Lower lobe of right lung (tissue), 2 donors: ENCODE measurements around the gene DHRSX. TPM values are rescaled to one million over a fixed set of nuclear protein-coding genes. Genes with fewer than 3 reads are reported as not detected.

ENCODE experiments used
- ATAC-seq, 2 donors: fragments of 200-7000 bp; cut with Tn5 transposase; one replicate each; pipeline ENCODE4 v1.9.1; 2020 to 2022; ENCODE audit warnings: mild to moderate bottlenecking in 2 of 2, moderate library complexity in 2 of 2
- DNase-seq: peaks from one replicate; pipeline ENCODE4 v3.0.0-alpha.2; 2020
- H3K27ac ChIP-seq: fragments of 200-600 bp; one replicate; pipeline ENCODE4 v1.8.0; 2022
- H3K27me3 ChIP-seq: fragments of 200-600 bp; one replicate; pipeline ENCODE4 v1.8.0; 2022; ENCODE audit warnings: low read depth
- H3K36me3 ChIP-seq: fragments of 200-600 bp; one replicate; pipeline ENCODE4 v1.8.0; 2022; ENCODE audit warnings: mild to moderate bottlenecking
- H3K4me1 ChIP-seq: fragments of 200-600 bp; one replicate; pipeline ENCODE4 v1.8.0; 2022
- H3K4me3 ChIP-seq: fragments of 200-600 bp; one replicate; pipeline ENCODE4 v1.8.0; 2022; ENCODE audit warnings: mild to moderate bottlenecking
- H3K9me3 ChIP-seq: fragments of 200-600 bp; one replicate; pipeline ENCODE4 v1.8.0; 2022
- CTCF ChIP-seq: fragments of 200-600 bp; IDR thresholded peaks from one replicate; pipeline ENCODE4 v1.8.0; 2022; ENCODE audit warnings: antibody characterized with exemption, mild to moderate bottlenecking
- intact Hi-C: fragments of 100-400 bp; cut with DNase I; formaldehyde crosslinking; loops from one replicate; pipeline ENCODE4 v1.11.0; 2022
- total RNA-seq: library from RNA; stranded (reverse); fragmentation: NEBNext Ultra II Directional; extraction: Animal tissue kit (Norgen Biotek cat#: 25700); gene quantifications from one replicate; pipeline ENCODE4 v1.2.1, GENCODE V29; 2021
- donor health status: DM: no; HTN: yes; CAD: no; lungs with severe emphysema.

Gene DHRSX
- total RNA-seq, 1 donor from 2014 or later = 31.9 TPM

GRCh38 chrX:2376166-2376565, 124.6 kb downstream of the DHRSX start:
- Histone ChIP-seq H3K4me3 (no peak overlapping the region), H3K9me3 (no peaks in the 10 kb centered on the region), H3K4me1 (no peaks in the 10 kb centered on the region), H3K27ac (no peak overlapping the region), H3K27me3 (no peaks in the 10 kb centered on the region), H3K36me3 (no peaks in the 10 kb centered on the region)
- no peak for TF ChIP-seq CTCF
- no peak for ATAC-seq
- intact Hi-C loops = no loop called here
- DNase-seq = no peak

- no peak for TF ChIP-seq CTCF
- no peaks in the 10 kb centered on the region for H3K4me1 ChIP-seq
- no peak for ATAC-seq
- H3K9me3 ChIP-seq = no peaks in the 10 kb centered on the region
- intact Hi-C loops = no loop called here
- DNase-seq = no peak
- H3K4me3 ChIP-seq = no peak overlapping the region
- no peaks in the 10 kb centered on the region for H3K36me3 ChIP-seq
- H3K27ac ChIP-seq = no peak overlapping the region
- H3K27me3 ChIP-seq = no peaks in the 10 kb centered on the region
Observed at GRCh38 chrX:2374086-2374485, 126.7 kb downstream of the DHRSX start.

- no peak for TF ChIP-seq CTCF
- Histone ChIP-seq H3K36me3 (no peaks in the 10 kb centered on the region), H3K27me3 (no peaks in the 10 kb centered on the region), H3K27ac (no peak overlapping the region), H3K4me3 (no peak overlapping the region), H3K4me1 (no peaks in the 10 kb centered on the region), H3K9me3 (no peaks in the 10 kb centered on the region)
- DNase-seq = no peak
- ATAC-seq = no peak
- intact Hi-C loops = no loop called here
Observed at GRCh38 chrX:2373615-2374014, 127.2 kb downstream of the DHRSX start.

GRCh38 chrX:2371026-2371711, 129.6 kb downstream of the DHRSX start:
- Histone ChIP-seq H3K27ac (no peak overlapping the region), H3K9me3 (no peaks in the 10 kb centered on the region), H3K36me3 (no peaks in the 10 kb centered on the region), H3K4me1 (no peaks in the 10 kb centered on the region), H3K4me3 (no peak overlapping the region), H3K27me3 (no peaks in the 10 kb centered on the region)
- ATAC-seq = no peak
- intact Hi-C loops = no loop called here
- TF ChIP-seq CTCF = no peak
- DNase-seq = no peak

GRCh38 chrX:2370456-2370855, 130.3 kb downstream of the DHRSX start:
- intact Hi-C loops = no loop called here
- H3K36me3 ChIP-seq = no peaks in the 10 kb centered on the region
- no peaks in the 10 kb centered on the region for H3K4me1 ChIP-seq
- H3K4me3 ChIP-seq = no peak overlapping the region
- TF ChIP-seq CTCF = no peak
- no peak for ATAC-seq
- H3K9me3 ChIP-seq = no peaks in the 10 kb centered on the region
- no peak for DNase-seq
- H3K27ac ChIP-seq = no peak overlapping the region
- no peaks in the 10 kb centered on the region for H3K27me3 ChIP-seq
